ENCODE measurements around the gene SAMD8. TPM values are rescaled to one million over a fixed set of nuclear protein-coding genes. Genes with fewer than 3 reads are reported as not detected.
A peak's percentile ranks its signal among the peaks of the same experiment; 100 is the strongest.

The SAMD8 gene
- total RNA-seq, 1 experiment from 2014 or later: 23.6 TPM

DNA sequence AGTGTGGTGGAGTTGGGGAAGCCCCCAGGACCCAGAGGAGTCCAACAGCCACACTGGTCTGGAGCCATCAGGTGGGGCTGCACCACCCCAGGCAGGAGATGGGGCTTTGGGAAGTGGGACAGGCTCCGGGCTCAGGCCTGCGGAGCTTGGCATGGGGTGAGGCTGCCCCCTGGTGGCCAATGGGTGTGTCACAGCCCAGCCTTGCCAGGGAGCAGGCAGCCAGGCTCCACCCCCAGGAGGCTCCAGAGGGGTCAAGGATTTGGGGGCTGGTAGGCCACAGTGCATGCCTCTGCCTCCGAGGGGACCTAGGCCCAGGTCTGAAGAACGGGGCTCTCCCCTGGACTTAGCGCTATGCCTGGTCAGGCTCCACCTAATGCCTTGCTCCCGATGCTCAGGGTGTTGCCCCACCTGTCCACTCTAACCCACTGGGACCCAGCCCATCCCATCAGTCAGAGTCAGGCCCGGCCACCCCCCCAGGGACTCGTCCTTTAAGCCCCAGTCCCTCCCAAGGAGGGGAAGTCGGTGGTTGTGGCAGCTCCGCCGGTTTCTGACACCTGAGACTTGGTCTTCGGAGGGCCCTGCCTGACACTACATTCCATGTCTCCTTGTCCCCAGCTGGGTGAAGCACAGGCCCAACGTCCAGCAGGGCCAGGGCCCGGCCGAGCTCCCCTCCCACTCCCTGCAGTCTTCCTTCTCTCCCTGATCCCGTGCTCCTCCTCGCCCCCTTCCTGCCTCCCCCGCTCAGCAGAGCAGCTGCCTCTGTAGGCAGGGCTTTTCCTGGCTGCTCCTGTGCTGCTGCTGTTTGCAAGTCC, 11.3 kb upstream of the SAMD8 start:
- ChIA-PET RAD21 (ENCODE audit: low non-redundant PET in 1 of 2, low total read pairs in 2 of 2, uncharacterized antibody in 2 of 2, unreplicated experiment in 2 of 2) (interaction anchor here in 1 of 2 experiments (1.6 kb wide), 1 partner anchor 14 kb away, joined by 3 read pairs; no protein-coding TSS in a partner anchor), POLR2A (no interaction called here), CTCF (interaction anchor here (2.0 kb wide), 1 partner anchor 856 kb away, joined by 13 read pairs; no protein-coding TSS in a partner anchor)
- H3K9me2 ChIP-seq (ENCODE audit: insufficient read depth): no peaks in the 10 kb centered on the region
- H3K4me3 ChIP-seq (replicated peaks in 1 of 2; ENCODE audit: low read depth in 1 of 2, low read length in 2 of 2): no peak overlapping the region
- intact Hi-C loops (cut with micrococcal nuclease): loop anchor here (1.0 to 10.0 kb wide), 4 partner anchors 78 to 856 kb away; no protein-coding TSS in a partner anchor
- no peaks in the 10 kb centered on the region for H3K27me3 ChIP-seq (ENCODE audit: insufficient read depth, low read length)
- BruUV-seq (replicated peaks): no TSS peak
- TF ChIP-seq, protein P1, sequence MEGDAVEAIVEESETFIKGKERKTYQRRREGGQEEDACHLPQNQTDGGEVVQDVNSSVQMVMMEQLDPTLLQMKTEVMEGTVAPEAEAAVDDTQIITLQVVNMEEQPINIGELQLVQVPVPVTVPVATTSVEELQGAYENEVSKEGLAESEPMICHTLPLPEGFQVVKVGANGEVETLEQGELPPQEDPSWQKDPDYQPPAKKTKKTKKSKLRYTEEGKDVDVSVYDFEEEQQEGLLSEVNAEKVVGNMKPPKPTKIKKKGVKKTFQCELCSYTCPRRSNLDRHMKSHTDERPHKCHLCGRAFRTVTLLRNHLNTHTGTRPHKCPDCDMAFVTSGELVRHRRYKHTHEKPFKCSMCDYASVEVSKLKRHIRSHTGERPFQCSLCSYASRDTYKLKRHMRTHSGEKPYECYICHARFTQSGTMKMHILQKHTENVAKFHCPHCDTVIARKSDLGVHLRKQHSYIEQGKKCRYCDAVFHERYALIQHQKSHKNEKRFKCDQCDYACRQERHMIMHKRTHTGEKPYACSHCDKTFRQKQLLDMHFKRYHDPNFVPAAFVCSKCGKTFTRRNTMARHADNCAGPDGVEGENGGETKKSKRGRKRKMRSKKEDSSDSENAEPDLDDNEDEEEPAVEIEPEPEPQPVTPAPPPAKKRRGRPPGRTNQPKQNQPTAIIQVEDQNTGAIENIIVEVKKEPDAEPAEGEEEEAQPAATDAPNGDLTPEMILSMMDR (IDR thresholded peaks at IDR 0.05 in 2 of 3, conservative IDR thresholded peaks at IDR 0.05 in 1 of 3; ENCODE audit: borderline replicate concordance in 1 of 3, insufficient read depth in 1 of 3, low read depth in 2 of 3, low read length in 2 of 3): peak; percentile 87 to 96 (median 89)
- no peak for TF ChIP-seq ZNF274 (IDR thresholded peaks at IDR 0.05; ENCODE audit: low read depth, low read length)
- peak; percentile 96 for TF ChIP-seq RAD21 (IDR thresholded peaks at IDR 0.05; ENCODE audit: low read depth)
- no peak overlapping the region for H3K9ac ChIP-seq (ENCODE audit: low read length)
- H3K9me3 ChIP-seq (ENCODE audit: control insufficient read depth in 1 of 2, insufficient read depth in 1 of 2, low read depth in 1 of 2, low read length in 2 of 2): no peaks in the 10 kb centered on the region
- no peaks in the 10 kb centered on the region for H4K20me1 ChIP-seq (ENCODE audit: insufficient read depth)
- DNase-seq (ENCODE audit: low read depth, low spot score) (peak; percentile 48), ATAC-seq (peak; percentile 98)
- H3K4me1 ChIP-seq (ENCODE audit: control insufficient read depth in 1 of 2, insufficient read depth in 2 of 2, low read length in 2 of 2): no peaks in the 10 kb centered on the region
- no peak overlapping the region for H3K27ac ChIP-seq (ENCODE audit: low read depth, low read length)
- H3K79me2 ChIP-seq (ENCODE audit: insufficient read depth, low read length): no peaks in the 10 kb centered on the region
- no peaks in the 10 kb centered on the region for H3K36me3 ChIP-seq (ENCODE audit: control insufficient read depth in 1 of 2, insufficient read depth in 2 of 2, low read length in 2 of 2)
- H3K4me2 ChIP-seq (ENCODE audit: low read length): no peak overlapping the region
- peak overlapping the region; percentile 8 for H2AFZ ChIP-seq (ENCODE audit: low read depth, low read length, poor library complexity, severe bottlenecking)

- no peaks in the 10 kb centered on the region for H4K20me1 ChIP-seq (ENCODE audit: insufficient read depth)
- ChIA-PET POLR2A (no interaction called here), RAD21 (ENCODE audit: low non-redundant PET in 1 of 2, low total read pairs in 2 of 2, uncharacterized antibody in 2 of 2, unreplicated experiment in 2 of 2) (interaction anchor here in 1 of 2 experiments (1.6 kb wide), 1 partner anchor 13 kb away, joined by 3 read pairs; no protein-coding TSS in a partner anchor), CTCF (interaction anchor here (2.0 kb wide), 1 partner anchor 857 kb away, joined by 13 read pairs; no protein-coding TSS in a partner anchor)
- no peak overlapping the region for H3K27ac ChIP-seq (ENCODE audit: low read depth, low read length)
- H3K9me2 ChIP-seq (ENCODE audit: insufficient read depth): no peaks in the 10 kb centered on the region
- H2AFZ ChIP-seq (ENCODE audit: low read depth, low read length, poor library complexity, severe bottlenecking): no peak overlapping the region
- DNase-seq (ENCODE audit: low read depth, low spot score) (no peak), ATAC-seq (no peak)
- no peak overlapping the region for H3K4me3 ChIP-seq (replicated peaks in 1 of 2; ENCODE audit: low read depth in 1 of 2, low read length in 2 of 2)
- intact Hi-C loops (cut with micrococcal nuclease): loop anchor here (1.0 to 5.0 kb wide), 3 partner anchors 79 to 857 kb away; no protein-coding TSS in a partner anchor
- H3K9ac ChIP-seq (ENCODE audit: low read length): no peak overlapping the region
- H3K4me2 ChIP-seq (ENCODE audit: low read length): no peak overlapping the region
- no peaks in the 10 kb centered on the region for H3K4me1 ChIP-seq (ENCODE audit: control insufficient read depth in 1 of 2, insufficient read depth in 2 of 2, low read length in 2 of 2)
- H3K36me3 ChIP-seq (ENCODE audit: control insufficient read depth in 1 of 2, insufficient read depth in 2 of 2, low read length in 2 of 2): no peaks in the 10 kb centered on the region
- H3K79me2 ChIP-seq (ENCODE audit: insufficient read depth, low read length): no peaks in the 10 kb centered on the region
- H3K9me3 ChIP-seq (ENCODE audit: control insufficient read depth in 1 of 2, insufficient read depth in 1 of 2, low read depth in 1 of 2, low read length in 2 of 2): no peaks in the 10 kb centered on the region
- no TSS peak for BruUV-seq (replicated peaks)
- H3K27me3 ChIP-seq (ENCODE audit: insufficient read depth, low read length): no peaks in the 10 kb centered on the region
- no peak for TF ChIP-seq POLR2AphosphoS5 (IDR thresholded peaks at IDR 0.05; ENCODE audit: low read depth, low read length)
- TF ChIP-seq ZNF274 (IDR thresholded peaks at IDR 0.05; ENCODE audit: low read depth, low read length): no peak
- no peak for TF ChIP-seq REST (IDR thresholded peaks at IDR 0.05; ENCODE audit: low read depth)
- no peak for TF ChIP-seq YY1 (IDR thresholded peaks at IDR 0.05; ENCODE audit: extremely low read depth, insufficient replicate concordance, low read depth, low read length)
- TF ChIP-seq POLR2A (IDR thresholded peaks at IDR 0.05; ENCODE audit: borderline replicate concordance, extremely low read depth, insufficient read depth, insufficient read length): no peak
- TF ChIP-seq, protein P2, sequence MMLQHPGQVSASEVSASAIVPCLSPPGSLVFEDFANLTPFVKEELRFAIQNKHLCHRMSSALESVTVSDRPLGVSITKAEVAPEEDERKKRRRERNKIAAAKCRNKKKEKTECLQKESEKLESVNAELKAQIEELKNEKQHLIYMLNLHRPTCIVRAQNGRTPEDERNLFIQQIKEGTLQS (IDR thresholded peaks at IDR 0.05): no peak
- no peak for TF ChIP-seq TCF7L2 (IDR thresholded peaks at IDR 0.05; ENCODE audit: borderline replicate concordance, extremely low read depth, insufficient read depth, insufficient read length)
- TF ChIP-seq ELF1 (IDR thresholded peaks at IDR 0.05; ENCODE audit: borderline replicate concordance, low read depth): no peak
- TF ChIP-seq FOSL1 (IDR thresholded peaks at IDR 0.05; ENCODE audit: low read depth): no peak
Observed at GRCh38 chr10:75100764-75101291, 10.6 kb upstream of the SAMD8 start.

All from HCT116 (cell line).